Loucy (cell line): ENCODE measurements around the gene FLNA.

ENCODE experiments used
- H2AFZ ChIP-seq: fragments of 200-600 bp; sonication (generic); 2 replicates; pipeline ENCODE4 v1.6.0; 2016; ENCODE audit warnings: antibody characterized with exemption, mild to moderate bottlenecking, low read length, moderate library complexity
- H3F3A ChIP-seq: fragments of 200-600 bp; 2 replicates; pipeline ENCODE4 v1.6.0; 2016; ENCODE audit warnings: antibody characterized with exemption, low read depth, mild to moderate bottlenecking
- H3K27me3 ChIP-seq: fragments of 200-600 bp; sonication (generic); 2 replicates; pipeline ENCODE4 v1.6.1; 2014; ENCODE audit warnings: low read length, mild to moderate bottlenecking; ENCODE audit not compliant: insufficient read depth, poor library complexity, severe bottlenecking
- H3K36me3 ChIP-seq: fragments of 200-600 bp; sonication (generic); 2 replicates; pipeline ENCODE4 v1.6.1; 2016; ENCODE audit warnings: low read length; ENCODE audit not compliant: insufficient read depth
- H3K4me1 ChIP-seq: fragments of 200-600 bp; sonication (generic); 2 replicates; pipeline ENCODE4 v1.5.1; 2014; ENCODE audit warnings: low read length, mild to moderate bottlenecking; ENCODE audit not compliant: insufficient read depth, poor library complexity, severe bottlenecking
- H3K4me2 ChIP-seq: fragments of 200-600 bp; sonication (generic); 2 replicates; pipeline ENCODE4 v1.6.0; 2014; ENCODE audit warnings: antibody characterized with exemption, low read length, low read depth, mild to moderate bottlenecking; ENCODE audit not compliant: poor library complexity, severe bottlenecking
- H3K4me3 ChIP-seq: fragments of 200-600 bp; sonication (generic); 2 replicates; pipeline ENCODE4 v1.5.1; 2014; ENCODE audit warnings: low read length, mild to moderate bottlenecking, mixed read lengths; ENCODE audit not compliant: poor library complexity, severe bottlenecking
- H3K79me2 ChIP-seq: fragments of 200-600 bp; sonication (generic); 2 replicates; pipeline ENCODE4 v1.6.1; 2014; ENCODE audit warnings: low read length; ENCODE audit not compliant: insufficient read depth
- H3K9ac ChIP-seq: fragments of 200-600 bp; sonication (generic); 2 replicates; pipeline ENCODE4 v1.6.0; 2014; ENCODE audit warnings: mild to moderate bottlenecking, low read depth, low read length, moderate library complexity; ENCODE audit not compliant: poor library complexity, severe bottlenecking
- H3K9me2 ChIP-seq: fragments of 200-600 bp; sonication (generic); replicated peaks from 2 replicates; pipeline ENCODE4 v1.6.1; 2016; ENCODE audit warnings: low read depth, low read length, mixed read lengths
- H3K9me3 ChIP-seq: fragments of 200-600 bp; sonication (generic); 2 replicates; pipeline ENCODE4 v1.6.1; 2014; ENCODE audit warnings: mild to moderate bottlenecking, antibody characterized with exemption, low read length, low read depth; ENCODE audit not compliant: insufficient read depth
- H4K20me1 ChIP-seq: fragments of 200-600 bp; sonication (generic); 2 replicates; pipeline ENCODE4 v1.6.0; 2014; ENCODE audit warnings: antibody characterized with exemption, low read length, mild to moderate bottlenecking; ENCODE audit not compliant: insufficient read depth, poor library complexity, severe bottlenecking
- EZH2phosphoT487 ChIP-seq: fragments of 200-600 bp; IDR thresholded peaks from 2 replicates; pipeline ENCODE4 v1.6.1; 2018; ENCODE audit warnings: antibody characterized with exemption, mild to moderate bottlenecking, moderate library complexity, borderline replicate concordance
- TF ChIP-seq, protein P1 (sequence below): fragments of 200-600 bp; sonication (generic); conservative IDR thresholded peaks from 2 replicates; pipeline ENCODE4 v1.5.1; 2014; ENCODE audit warnings: mild to moderate bottlenecking, antibody characterized with exemption, low read length

FLNA gene

DNA sequence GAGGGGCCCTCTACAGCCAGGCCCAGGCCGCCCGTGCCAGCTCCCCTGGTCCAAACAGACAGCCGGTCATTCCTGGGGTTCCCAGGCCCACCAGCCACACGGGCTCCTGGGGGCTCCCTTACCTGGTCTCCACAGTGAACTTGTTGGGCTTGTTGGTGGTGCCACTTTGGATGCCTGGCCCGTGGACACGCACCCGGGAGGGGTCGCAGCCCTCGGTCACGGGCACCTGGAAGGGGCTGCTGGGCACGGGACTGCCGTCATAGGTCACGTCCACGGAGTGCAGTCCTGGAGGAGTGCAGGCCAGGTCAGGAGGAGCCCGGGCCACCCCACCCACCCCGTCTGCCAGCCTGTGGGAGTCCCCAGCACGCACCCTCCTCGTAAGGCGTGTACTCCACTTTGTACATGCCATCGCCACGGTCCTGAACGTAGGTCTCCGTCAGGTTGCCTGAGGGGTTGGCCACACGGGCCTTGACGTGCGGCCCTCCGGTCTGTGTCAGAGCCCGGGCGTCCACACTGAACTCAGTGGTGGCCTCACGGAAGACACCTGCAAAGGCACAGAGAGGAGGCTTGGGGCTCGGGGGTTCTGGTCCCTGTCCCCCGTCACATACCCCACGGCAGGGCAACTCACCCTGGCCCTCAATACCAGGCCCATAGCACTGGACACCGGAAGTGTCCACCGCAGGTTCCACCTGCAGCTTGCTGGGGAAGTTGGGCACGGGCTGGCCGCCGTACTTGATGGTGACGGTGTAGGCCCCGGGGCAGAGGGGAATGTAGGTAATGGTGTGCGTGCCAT, 14.9 kb downstream of the FLNA start:
- Histone ChIP-seq H3K9ac (no peak overlapping the region), H4K20me1 (peaks cover 12% of the 10 kb centered on the region), H3K4me2 (no peak overlapping the region), H3K9me2 (no peaks in the 10 kb centered on the region), H3F3A (no peaks in the 10 kb centered on the region), H3K36me3 (peaks cover 85% of the 10 kb centered on the region; the same call in 1 of the 2 replicates), H3K4me1 (no peaks in the 10 kb centered on the region), H3K4me3 (no peak overlapping the region), H3K79me2 (peaks cover 21% of the 10 kb centered on the region; the same call in 1 of the 2 replicates), H2AFZ (no peak overlapping the region), H3K9me3 (no peaks in the 10 kb centered on the region), H3K27me3 (no peaks in the 10 kb centered on the region)
- TF ChIP-seq EZH2phosphoT487: no peak
- TF ChIP-seq, protein P1, sequence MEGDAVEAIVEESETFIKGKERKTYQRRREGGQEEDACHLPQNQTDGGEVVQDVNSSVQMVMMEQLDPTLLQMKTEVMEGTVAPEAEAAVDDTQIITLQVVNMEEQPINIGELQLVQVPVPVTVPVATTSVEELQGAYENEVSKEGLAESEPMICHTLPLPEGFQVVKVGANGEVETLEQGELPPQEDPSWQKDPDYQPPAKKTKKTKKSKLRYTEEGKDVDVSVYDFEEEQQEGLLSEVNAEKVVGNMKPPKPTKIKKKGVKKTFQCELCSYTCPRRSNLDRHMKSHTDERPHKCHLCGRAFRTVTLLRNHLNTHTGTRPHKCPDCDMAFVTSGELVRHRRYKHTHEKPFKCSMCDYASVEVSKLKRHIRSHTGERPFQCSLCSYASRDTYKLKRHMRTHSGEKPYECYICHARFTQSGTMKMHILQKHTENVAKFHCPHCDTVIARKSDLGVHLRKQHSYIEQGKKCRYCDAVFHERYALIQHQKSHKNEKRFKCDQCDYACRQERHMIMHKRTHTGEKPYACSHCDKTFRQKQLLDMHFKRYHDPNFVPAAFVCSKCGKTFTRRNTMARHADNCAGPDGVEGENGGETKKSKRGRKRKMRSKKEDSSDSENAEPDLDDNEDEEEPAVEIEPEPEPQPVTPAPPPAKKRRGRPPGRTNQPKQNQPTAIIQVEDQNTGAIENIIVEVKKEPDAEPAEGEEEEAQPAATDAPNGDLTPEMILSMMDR: no peak

DNA sequence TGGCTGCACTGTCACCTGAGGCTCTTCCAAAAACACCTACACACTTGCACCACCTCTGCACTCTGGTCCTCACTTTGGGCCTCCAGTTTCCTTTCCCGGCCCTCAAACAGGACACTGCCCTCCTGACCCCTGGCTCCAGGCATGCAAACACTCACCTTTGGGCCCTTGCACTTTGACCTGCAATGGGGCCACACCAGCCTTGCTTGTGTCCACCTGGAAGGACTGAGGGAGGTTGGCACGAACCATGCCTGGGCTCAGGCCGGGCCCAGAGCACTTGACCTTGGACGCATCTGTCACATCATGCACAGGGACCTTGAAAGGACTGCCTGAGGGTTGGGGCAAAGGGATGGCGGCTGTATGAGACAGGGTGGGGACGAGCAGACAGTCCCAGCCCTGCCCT, 15.6 kb downstream of the FLNA start:
- H3K27me3 ChIP-seq: no peaks in the 10 kb centered on the region
- peaks cover 16% of the 10 kb centered on the region; the same call in 1 of the 2 replicates for H3K79me2 ChIP-seq
- no peak overlapping the region for H3K4me3 ChIP-seq
- no peak overlapping the region for H3K4me2 ChIP-seq
- H2AFZ ChIP-seq: no peak overlapping the region
- H4K20me1 ChIP-seq: peaks cover 10% of the 10 kb centered on the region
- peaks cover 85% of the 10 kb centered on the region; the same call in 1 of the 2 replicates for H3K36me3 ChIP-seq
- TF ChIP-seq EZH2phosphoT487: no peak
- TF ChIP-seq, protein P1: no peak
- H3K4me1 ChIP-seq: no peaks in the 10 kb centered on the region
- H3F3A ChIP-seq: no peaks in the 10 kb centered on the region
- no peak overlapping the region for H3K9ac ChIP-seq
- no peaks in the 10 kb centered on the region for H3K9me3 ChIP-seq
- no peaks in the 10 kb centered on the region for H3K9me2 ChIP-seq

DNA sequence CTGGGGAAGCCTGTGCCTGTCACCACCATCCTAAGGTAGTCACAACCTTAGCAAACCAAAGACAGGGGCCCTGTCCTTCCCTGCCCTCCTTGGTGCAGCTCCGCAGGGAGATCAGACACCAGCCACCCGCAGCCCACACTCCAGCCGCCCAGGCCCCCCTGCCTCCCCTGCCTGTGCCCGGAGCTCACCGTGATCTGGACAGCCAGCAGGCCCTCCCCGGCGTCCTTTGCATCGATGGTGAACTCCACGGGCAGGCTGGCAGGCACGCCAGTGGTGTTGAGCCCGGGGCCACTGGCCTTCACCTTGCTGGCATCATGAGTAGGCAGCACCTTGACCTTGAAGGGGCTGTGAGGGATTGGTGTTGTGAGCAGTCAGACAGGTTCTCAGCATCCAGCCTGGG, 16.4 kb downstream of the FLNA start:
- Histone ChIP-seq H3K27me3 (no peaks in the 10 kb centered on the region), H3K9ac (no peak overlapping the region), H3K79me2 (peaks cover 14% of the 10 kb centered on the region; the same call in 1 of the 2 replicates), H2AFZ (no peak overlapping the region), H3K4me2 (no peak overlapping the region), H3K4me1 (no peaks in the 10 kb centered on the region), H3F3A (no peaks in the 10 kb centered on the region), H3K4me3 (no peak overlapping the region), H3K9me2 (no peaks in the 10 kb centered on the region), H3K36me3 (peaks cover 90% of the 10 kb centered on the region; the same call in 1 of the 2 replicates), H4K20me1 (peaks cover 10% of the 10 kb centered on the region), H3K9me3 (no peaks in the 10 kb centered on the region)
- TF ChIP-seq EZH2phosphoT487: no peak
- TF ChIP-seq, protein P1: no peak
